Measurements from ENCODE around the gene AZGP1.
"Not testable (repeated sequence)": the region's sequence is repeated elsewhere in the genome, so short reads cannot be mapped to it uniquely, and the experiment has no call there.

AZGP1 gene

GRCh38 chr7:99955247-99955646, 20.6 kb downstream of the AZGP1 start:
- DNase-seq (ENCODE audit: insufficient read length, low spot score) (no peak), FAIRE-seq (no peak)
- TF ChIP-seq CTCF (IDR thresholded peaks at IDR 0.05; ENCODE audit: insufficient read depth, missing control alignments) = no peak

GRCh38 chr7:99954643-99955042, 21.2 kb downstream of the AZGP1 start:
- FAIRE-seq; DNase-seq (ENCODE audit: insufficient read length, low spot score): not testable (repeated sequence)

GRCh38 chr7:99953649-99954048, 22.2 kb downstream of the AZGP1 start:
- no peak for DNase-seq (ENCODE audit: insufficient read length, low spot score)
- no peak for FAIRE-seq
- no peak for TF ChIP-seq CTCF (IDR thresholded peaks at IDR 0.05; ENCODE audit: insufficient read depth, missing control alignments)

DNA sequence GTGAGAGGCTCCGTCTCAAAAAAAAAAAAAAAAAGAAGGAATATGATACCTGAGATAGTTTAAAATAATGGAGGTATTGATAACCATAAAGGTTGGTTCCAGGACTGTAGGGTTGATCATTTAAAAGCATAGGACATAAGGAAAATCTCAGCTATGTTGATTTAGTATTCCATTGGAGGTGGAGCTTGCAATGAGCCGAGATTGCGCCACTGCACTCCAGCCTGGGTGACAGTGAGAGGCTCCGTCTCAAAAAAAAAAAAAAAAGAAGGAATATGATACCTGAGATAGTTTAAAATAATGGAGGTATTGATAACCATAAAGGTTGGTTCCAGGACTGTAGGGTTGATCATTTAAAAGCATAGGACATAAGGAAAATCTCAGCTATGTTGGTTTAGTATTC, 23.2 kb downstream of the AZGP1 start:
- not testable (repeated sequence) for FAIRE-seq; DNase-seq (ENCODE audit: insufficient read length, low spot score)

GRCh38 chr7:99950819-99951218, 25.0 kb downstream of the AZGP1 start:
- FAIRE-seq; DNase-seq (ENCODE audit: insufficient read length, low spot score): not testable (repeated sequence)

DNA sequence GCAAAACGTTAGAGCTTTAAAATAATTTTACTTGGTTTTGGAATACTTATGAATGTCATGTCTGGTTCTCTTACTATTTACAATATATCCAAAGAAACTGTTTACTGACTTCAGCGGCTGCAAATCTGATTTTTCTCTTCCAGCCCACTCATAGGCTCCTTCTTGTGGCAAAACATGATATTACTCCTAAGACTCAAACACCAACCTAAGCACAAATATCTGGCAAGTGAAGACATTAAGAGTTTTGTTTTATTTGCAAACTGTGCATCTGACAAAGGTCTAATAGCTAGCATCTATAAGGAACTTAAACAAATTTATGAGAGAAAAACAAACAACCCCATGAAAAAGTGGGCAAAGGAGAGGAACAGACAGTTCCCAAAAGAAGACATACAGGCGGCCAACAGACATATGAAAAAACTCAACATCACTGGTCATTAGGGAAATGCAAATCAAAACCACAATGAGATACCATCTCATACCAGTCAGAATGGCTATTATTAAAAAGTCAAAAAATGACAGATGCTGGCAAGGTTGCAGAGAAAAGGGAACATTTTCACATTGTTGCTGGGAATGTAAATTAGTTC, 26.1 kb downstream of the AZGP1 start:
- no peak for FAIRE-seq
- no peak for DNase-seq (ENCODE audit: insufficient read length, low spot score)
- peak; percentile 11 for TF ChIP-seq CTCF (IDR thresholded peaks at IDR 0.05; ENCODE audit: insufficient read depth, missing control alignments)

GRCh38 chr7:99947608-99948007, 28.2 kb downstream of the AZGP1 start:
- no peak for TF ChIP-seq CTCF (IDR thresholded peaks at IDR 0.05; ENCODE audit: insufficient read depth, missing control alignments)
- FAIRE-seq (no peak), DNase-seq (ENCODE audit: insufficient read length, low spot score) (no peak)

DNA sequence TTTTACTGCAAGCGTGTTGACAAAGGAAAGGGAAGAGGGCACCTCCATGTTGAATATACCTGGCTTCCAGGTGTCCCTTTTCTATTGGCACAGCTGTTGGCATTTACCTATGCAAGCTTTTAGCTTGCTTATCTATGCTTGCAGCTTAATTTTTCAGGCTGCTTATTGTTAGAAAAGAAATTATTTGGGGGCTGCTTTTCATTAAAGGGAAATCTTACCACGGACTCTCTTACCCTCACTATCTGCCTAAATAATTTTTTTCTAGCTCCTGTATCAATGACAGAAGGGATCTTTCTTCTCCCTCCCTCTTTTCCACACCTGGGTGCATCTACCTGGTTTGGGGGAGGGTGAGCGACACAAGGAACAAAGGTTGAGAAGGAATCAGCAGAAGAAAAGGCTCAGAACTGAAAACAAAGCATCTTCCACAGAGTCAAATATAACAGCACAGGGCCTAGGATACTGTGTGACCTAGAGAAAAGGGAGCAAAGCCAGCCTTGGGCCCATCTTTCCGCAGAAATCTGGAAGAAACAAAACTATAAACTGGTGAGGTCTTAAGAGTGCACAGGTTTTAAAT, 31.2 kb downstream of the AZGP1 start:
- DNase-seq (ENCODE audit: insufficient read length, low spot score) (no peak), FAIRE-seq (no peak)
- no peak for TF ChIP-seq CTCF (IDR thresholded peaks at IDR 0.05; ENCODE audit: insufficient read depth, missing control alignments)

All from D721Med (cell line).